GM23338 (cell line): Measurements from ENCODE around the gene CAPN15. TPM values are rescaled to one million over a fixed set of nuclear protein-coding genes. Genes with fewer than 3 reads are reported as not detected.

ENCODE experiments used
- ATAC-seq: fragments of 200-7000 bp; cut with Tn5 transposase; 3 replicates; pipeline ENCODE4 v1.9.1; 2020
- DNase-seq: peaks from one replicate; pipeline ENCODE4 v3.0.0-alpha.2; 2015; ENCODE audit warnings: low spot score
- H2AFZ ChIP-seq: fragments of 200-600 bp; sonication (generic); 2 replicates; pipeline ENCODE4 v1.8.0; 2016; ENCODE audit warnings: antibody characterized with exemption, mild to moderate bottlenecking, moderate library complexity
- H3F3A ChIP-seq: fragments of 200-600 bp; sonication (generic); replicated peaks from 2 replicates; pipeline ENCODE4 v1.8.0; 2017; ENCODE audit warnings: antibody characterized with exemption, mixed run types, low read depth
- H3K27ac ChIP-seq: fragments of 200-600 bp; sonication (generic); 2 replicates; pipeline ENCODE4 v1.6.1; 2016; ENCODE audit warnings: low read depth
- H3K27me3 ChIP-seq: fragments of 200-600 bp; sonication (generic); 2 replicates; pipeline ENCODE4 v1.8.0; 2016; ENCODE audit warnings: mild to moderate bottlenecking, mixed run types, moderate library complexity; ENCODE audit not compliant: insufficient read depth
- H3K36me3 ChIP-seq: fragments of 200-600 bp; sonication (generic); 2 replicates; pipeline ENCODE4 v1.8.0; 2016; ENCODE audit warnings: mild to moderate bottlenecking; ENCODE audit not compliant: insufficient read depth
- H3K4me1 ChIP-seq: fragments of 200-600 bp; sonication (generic); 2 replicates; pipeline ENCODE4 v1.8.0; 2016; ENCODE audit warnings: mild to moderate bottlenecking, moderate library complexity; ENCODE audit not compliant: insufficient read depth
- H3K4me2 ChIP-seq: fragments of 200-600 bp; sonication (generic); 2 replicates; pipeline ENCODE4 v1.7.1; 2017; ENCODE audit warnings: mixed run types
- H3K4me3 ChIP-seq: fragments of 200-600 bp; sonication (generic); 2 replicates; pipeline ENCODE4 v1.6.1; 2016; ENCODE audit warnings: mixed run types
- H3K79me2 ChIP-seq: fragments of 200-600 bp; sonication (generic); replicated peaks from 2 replicates; pipeline ENCODE4 v1.8.0; 2017; ENCODE audit warnings: mild to moderate bottlenecking; ENCODE audit not compliant: insufficient read depth
- H3K9me2 ChIP-seq: fragments of 200-600 bp; sonication (generic); 2 replicates; pipeline ENCODE4 v1.8.0; 2017; ENCODE audit not compliant: insufficient read depth
- H4K20me1 ChIP-seq: fragments of 200-600 bp; sonication (generic); replicated peaks from 2 replicates; pipeline ENCODE4 v1.8.0; 2017; ENCODE audit warnings: mild to moderate bottlenecking; ENCODE audit not compliant: insufficient read depth
- H3K27ac Mint-ChIP-seq: 2 replicates; pipeline ENCODE4 v1.8.0; 2020; ENCODE audit warnings: inconsistent platforms, mild to moderate bottlenecking, moderate library complexity, mixed read lengths
- H3K27me3 Mint-ChIP-seq: 3 replicates; pipeline ENCODE4 v1.8.0; 2022; ENCODE audit warnings: low read depth, mild to moderate bottlenecking, moderate library complexity, mixed read lengths, inconsistent platforms; ENCODE audit not compliant: insufficient read depth, poor library complexity
- H3K36me3 Mint-ChIP-seq: 3 replicates; pipeline ENCODE4 v1.8.0; 2021; ENCODE audit warnings: low read depth, mild to moderate bottlenecking, inconsistent platforms, moderate library complexity, mixed read lengths
- H3K4me1 Mint-ChIP-seq: 3 replicates; pipeline ENCODE4 v1.8.0; 2020; ENCODE audit warnings: mild to moderate bottlenecking, inconsistent platforms, mixed read lengths
- H3K4me3 Mint-ChIP-seq: 3 replicates; pipeline ENCODE4 v1.8.0; 2021; ENCODE audit warnings: moderate library complexity, mild to moderate bottlenecking, inconsistent platforms, mixed read lengths
- H3K9me3 Mint-ChIP-seq: 3 replicates; pipeline ENCODE4 v1.8.0; 2020; ENCODE audit warnings: moderate library complexity, mild to moderate bottlenecking, inconsistent platforms, mixed read lengths
- CREB1 ChIP-seq: fragments of 250-450 bp; sonication (Bioruptor Pico); IDR thresholded peaks from 2 replicates; pipeline ENCODE4 v1.5.0; 2020; ENCODE audit warnings: low read depth, mild to moderate bottlenecking, moderate library complexity
- EZH2 ChIP-seq: fragments of 200-600 bp; sonication (generic); IDR thresholded peaks from one replicate; pipeline ENCODE4 v1.8.0; 2017; ENCODE audit warnings: antibody characterized with exemption, mild to moderate bottlenecking, low read depth; ENCODE audit not compliant: unreplicated experiment
- EZH2phosphoT487 ChIP-seq: fragments of 200-600 bp; sonication (generic); IDR thresholded peaks from one replicate; pipeline ENCODE4 v1.8.1; 2018; ENCODE audit warnings: antibody characterized with exemption; ENCODE audit not compliant: unreplicated experiment
- JUNB ChIP-seq: IDR thresholded peaks from one replicate; pipeline ENCODE4 v1.6.1; 2016; ENCODE audit warnings: antibody characterized with exemption; ENCODE audit not compliant: unreplicated experiment
- NANOG ChIP-seq: IDR thresholded peaks from 2 replicates; pipeline ENCODE4 v1.6.1; 2016; ENCODE audit warnings: antibody characterized with exemption, borderline replicate concordance
- POLR2AphosphoS5 ChIP-seq: IDR thresholded peaks from 2 replicates; pipeline ENCODE4 v1.6.1; 2016; ENCODE audit warnings: antibody characterized with exemption, low read depth
- STAT1 ChIP-seq: IDR thresholded peaks from one replicate; pipeline ENCODE4 v1.6.1; 2016; ENCODE audit warnings: antibody characterized with exemption; ENCODE audit not compliant: unreplicated experiment
- ZNF114 ChIP-seq: fragments of 250-450 bp; sonication (Bioruptor Pico); IDR thresholded peaks from 2 replicates; pipeline ENCODE4 v1.5.0; 2020; ENCODE audit warnings: mild to moderate bottlenecking, moderate library complexity
- ZNF331 ChIP-seq: fragments of 250-450 bp; sonication (Bioruptor Pico); IDR thresholded peaks from 2 replicates; pipeline ENCODE4 v1.5.0; 2020; ENCODE audit warnings: low read depth, mild to moderate bottlenecking, moderate library complexity
- polyA plus RNA-seq: library from polyadenylated mRNA; unstranded; fragments of >200 nt; fragmentation: Nextera tagmentation; extraction: Ambion mirVana; gene quantifications from 2 replicates; pipeline ENCODE4 v1.2.1, GENCODE V29; 2016
- total RNA-seq: library from RNA; depleted of rRNA; stranded (reverse); fragments of >200 nt; shearing (Covaris generic); gene quantifications from 2 replicates; pipeline ENCODE4 v1.2.3, GENCODE V29; 2014
- TF ChIP-seq, protein P1 (sequence below): IDR thresholded peaks from 2 replicates; pipeline ENCODE4 v1.6.1; 2016; ENCODE audit warnings: antibody characterized with exemption
- TF ChIP-seq, protein P2 (sequence below), 2 experiments: fragments of 200-600 bp in 1 of 2; sonication (generic) in 1 of 2; conservative IDR thresholded peaks; 2 replicates each; pipeline versions ENCODE4 v1.5.1 to v1.6.1; 2016 to 2017; ENCODE audit warnings: antibody characterized with exemption in 2 of 2, low read depth in 2 of 2, mild to moderate bottlenecking in 2 of 2, moderate library complexity in 1 of 2
- TF ChIP-seq, protein P3 (sequence below): fragments of 250-450 bp; sonication (Bioruptor Pico); IDR thresholded peaks from 2 replicates; pipeline ENCODE4 v1.5.0; 2020; ENCODE audit warnings: mild to moderate bottlenecking, moderate library complexity
- TF ChIP-seq, protein P4 (sequence below): IDR thresholded peaks from one replicate; pipeline ENCODE4 v1.6.1; 2018; ENCODE audit warnings: antibody characterized with exemption; ENCODE audit not compliant: unreplicated experiment

Gene CAPN15
- total and polyA plus RNA-seq, 2 experiments from 2014 or later: 27.3 to 164 TPM

DNA sequence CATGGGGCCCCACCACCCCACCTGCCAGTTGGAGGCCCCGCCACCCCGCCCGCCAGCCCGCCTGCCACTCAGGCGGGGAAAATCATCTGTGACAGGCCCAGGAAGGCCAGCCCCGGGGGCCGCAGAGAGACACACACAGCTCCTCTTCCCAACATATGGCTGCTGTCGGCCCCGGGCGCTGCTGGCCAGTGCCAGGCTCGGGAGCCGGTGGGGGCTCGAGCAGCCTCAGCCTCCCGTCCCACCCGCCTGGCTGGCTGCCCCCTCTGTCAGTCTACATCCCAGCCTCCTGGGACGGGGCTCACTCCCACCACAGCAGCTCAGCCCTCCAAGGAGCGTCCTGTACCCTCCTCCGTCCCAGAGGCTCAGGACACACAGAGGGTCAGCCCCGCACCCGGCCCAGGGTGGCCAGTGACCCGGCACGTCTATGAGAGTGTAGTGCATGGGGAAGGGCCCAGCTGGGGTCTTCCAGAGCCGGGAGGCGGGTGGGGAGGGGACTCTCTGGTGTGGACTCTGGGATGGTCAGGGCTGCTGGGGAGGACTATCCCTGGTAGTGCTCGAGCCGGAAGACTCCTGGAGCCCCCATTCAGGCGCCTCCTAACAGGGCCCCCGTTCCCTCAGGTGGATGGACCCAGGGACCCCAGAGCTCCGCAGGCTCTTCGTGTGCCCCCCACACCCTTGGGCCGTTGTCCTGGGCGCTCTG, 29.1 kb downstream of the CAPN15 start:
- Histone ChIP-seq H3K27ac (no peak overlapping the region), H3K4me3 (no peak overlapping the region), H3K4me1 (no peaks in the 10 kb centered on the region; the same call in 1 of the 2 replicates), H3K27me3 (peaks cover 32% of the 10 kb centered on the region), H3F3A (0 out of 2 replicates have a peak, but pooled peaks cover 3% of the 10 kb centered on the region), H3K36me3 (no peaks in the 10 kb centered on the region), H3K9me2 (no peaks in the 10 kb centered on the region), H2AFZ (no peak overlapping the region), H3K4me2 (no peak overlapping the region), H3K79me2 (no peaks in the 10 kb centered on the region), H4K20me1 (no peaks in the 10 kb centered on the region; the same call in 1 of the 2 replicates)
- Mint-ChIP-seq H3K27me3 (peaks cover 12% of the 10 kb centered on the region), H3K9me3 (no peaks in the 10 kb centered on the region), H3K4me3 (no peak overlapping the region), H3K36me3 (peaks cover 3% of the 10 kb centered on the region; the same call in 1 of the 3 replicates), H3K27ac (no peak overlapping the region), H3K4me1 (no peaks in the 10 kb centered on the region)
- no peak for TF ChIP-seq EZH2
- no peak for TF ChIP-seq EZH2phosphoT487
- no peak for TF ChIP-seq ZNF114 (CRISPR knock-in tag)
- TF ChIP-seq STAT1: no peak
- no peak for TF ChIP-seq CREB1 (CRISPR knock-in tag)
- TF ChIP-seq ZNF331 (CRISPR knock-in tag): no peak
- TF ChIP-seq, protein P1, sequence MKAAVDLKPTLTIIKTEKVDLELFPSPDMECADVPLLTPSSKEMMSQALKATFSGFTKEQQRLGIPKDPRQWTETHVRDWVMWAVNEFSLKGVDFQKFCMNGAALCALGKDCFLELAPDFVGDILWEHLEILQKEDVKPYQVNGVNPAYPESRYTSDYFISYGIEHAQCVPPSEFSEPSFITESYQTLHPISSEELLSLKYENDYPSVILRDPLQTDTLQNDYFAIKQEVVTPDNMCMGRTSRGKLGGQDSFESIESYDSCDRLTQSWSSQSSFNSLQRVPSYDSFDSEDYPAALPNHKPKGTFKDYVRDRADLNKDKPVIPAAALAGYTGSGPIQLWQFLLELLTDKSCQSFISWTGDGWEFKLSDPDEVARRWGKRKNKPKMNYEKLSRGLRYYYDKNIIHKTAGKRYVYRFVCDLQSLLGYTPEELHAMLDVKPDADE: no peak
- TF ChIP-seq, protein P2, sequence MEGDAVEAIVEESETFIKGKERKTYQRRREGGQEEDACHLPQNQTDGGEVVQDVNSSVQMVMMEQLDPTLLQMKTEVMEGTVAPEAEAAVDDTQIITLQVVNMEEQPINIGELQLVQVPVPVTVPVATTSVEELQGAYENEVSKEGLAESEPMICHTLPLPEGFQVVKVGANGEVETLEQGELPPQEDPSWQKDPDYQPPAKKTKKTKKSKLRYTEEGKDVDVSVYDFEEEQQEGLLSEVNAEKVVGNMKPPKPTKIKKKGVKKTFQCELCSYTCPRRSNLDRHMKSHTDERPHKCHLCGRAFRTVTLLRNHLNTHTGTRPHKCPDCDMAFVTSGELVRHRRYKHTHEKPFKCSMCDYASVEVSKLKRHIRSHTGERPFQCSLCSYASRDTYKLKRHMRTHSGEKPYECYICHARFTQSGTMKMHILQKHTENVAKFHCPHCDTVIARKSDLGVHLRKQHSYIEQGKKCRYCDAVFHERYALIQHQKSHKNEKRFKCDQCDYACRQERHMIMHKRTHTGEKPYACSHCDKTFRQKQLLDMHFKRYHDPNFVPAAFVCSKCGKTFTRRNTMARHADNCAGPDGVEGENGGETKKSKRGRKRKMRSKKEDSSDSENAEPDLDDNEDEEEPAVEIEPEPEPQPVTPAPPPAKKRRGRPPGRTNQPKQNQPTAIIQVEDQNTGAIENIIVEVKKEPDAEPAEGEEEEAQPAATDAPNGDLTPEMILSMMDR (conservative IDR thresholded peaks at IDR 0.05; ENCODE audit: low read depth in 2 of 2): no peak
- TF ChIP-seq, protein P3, sequence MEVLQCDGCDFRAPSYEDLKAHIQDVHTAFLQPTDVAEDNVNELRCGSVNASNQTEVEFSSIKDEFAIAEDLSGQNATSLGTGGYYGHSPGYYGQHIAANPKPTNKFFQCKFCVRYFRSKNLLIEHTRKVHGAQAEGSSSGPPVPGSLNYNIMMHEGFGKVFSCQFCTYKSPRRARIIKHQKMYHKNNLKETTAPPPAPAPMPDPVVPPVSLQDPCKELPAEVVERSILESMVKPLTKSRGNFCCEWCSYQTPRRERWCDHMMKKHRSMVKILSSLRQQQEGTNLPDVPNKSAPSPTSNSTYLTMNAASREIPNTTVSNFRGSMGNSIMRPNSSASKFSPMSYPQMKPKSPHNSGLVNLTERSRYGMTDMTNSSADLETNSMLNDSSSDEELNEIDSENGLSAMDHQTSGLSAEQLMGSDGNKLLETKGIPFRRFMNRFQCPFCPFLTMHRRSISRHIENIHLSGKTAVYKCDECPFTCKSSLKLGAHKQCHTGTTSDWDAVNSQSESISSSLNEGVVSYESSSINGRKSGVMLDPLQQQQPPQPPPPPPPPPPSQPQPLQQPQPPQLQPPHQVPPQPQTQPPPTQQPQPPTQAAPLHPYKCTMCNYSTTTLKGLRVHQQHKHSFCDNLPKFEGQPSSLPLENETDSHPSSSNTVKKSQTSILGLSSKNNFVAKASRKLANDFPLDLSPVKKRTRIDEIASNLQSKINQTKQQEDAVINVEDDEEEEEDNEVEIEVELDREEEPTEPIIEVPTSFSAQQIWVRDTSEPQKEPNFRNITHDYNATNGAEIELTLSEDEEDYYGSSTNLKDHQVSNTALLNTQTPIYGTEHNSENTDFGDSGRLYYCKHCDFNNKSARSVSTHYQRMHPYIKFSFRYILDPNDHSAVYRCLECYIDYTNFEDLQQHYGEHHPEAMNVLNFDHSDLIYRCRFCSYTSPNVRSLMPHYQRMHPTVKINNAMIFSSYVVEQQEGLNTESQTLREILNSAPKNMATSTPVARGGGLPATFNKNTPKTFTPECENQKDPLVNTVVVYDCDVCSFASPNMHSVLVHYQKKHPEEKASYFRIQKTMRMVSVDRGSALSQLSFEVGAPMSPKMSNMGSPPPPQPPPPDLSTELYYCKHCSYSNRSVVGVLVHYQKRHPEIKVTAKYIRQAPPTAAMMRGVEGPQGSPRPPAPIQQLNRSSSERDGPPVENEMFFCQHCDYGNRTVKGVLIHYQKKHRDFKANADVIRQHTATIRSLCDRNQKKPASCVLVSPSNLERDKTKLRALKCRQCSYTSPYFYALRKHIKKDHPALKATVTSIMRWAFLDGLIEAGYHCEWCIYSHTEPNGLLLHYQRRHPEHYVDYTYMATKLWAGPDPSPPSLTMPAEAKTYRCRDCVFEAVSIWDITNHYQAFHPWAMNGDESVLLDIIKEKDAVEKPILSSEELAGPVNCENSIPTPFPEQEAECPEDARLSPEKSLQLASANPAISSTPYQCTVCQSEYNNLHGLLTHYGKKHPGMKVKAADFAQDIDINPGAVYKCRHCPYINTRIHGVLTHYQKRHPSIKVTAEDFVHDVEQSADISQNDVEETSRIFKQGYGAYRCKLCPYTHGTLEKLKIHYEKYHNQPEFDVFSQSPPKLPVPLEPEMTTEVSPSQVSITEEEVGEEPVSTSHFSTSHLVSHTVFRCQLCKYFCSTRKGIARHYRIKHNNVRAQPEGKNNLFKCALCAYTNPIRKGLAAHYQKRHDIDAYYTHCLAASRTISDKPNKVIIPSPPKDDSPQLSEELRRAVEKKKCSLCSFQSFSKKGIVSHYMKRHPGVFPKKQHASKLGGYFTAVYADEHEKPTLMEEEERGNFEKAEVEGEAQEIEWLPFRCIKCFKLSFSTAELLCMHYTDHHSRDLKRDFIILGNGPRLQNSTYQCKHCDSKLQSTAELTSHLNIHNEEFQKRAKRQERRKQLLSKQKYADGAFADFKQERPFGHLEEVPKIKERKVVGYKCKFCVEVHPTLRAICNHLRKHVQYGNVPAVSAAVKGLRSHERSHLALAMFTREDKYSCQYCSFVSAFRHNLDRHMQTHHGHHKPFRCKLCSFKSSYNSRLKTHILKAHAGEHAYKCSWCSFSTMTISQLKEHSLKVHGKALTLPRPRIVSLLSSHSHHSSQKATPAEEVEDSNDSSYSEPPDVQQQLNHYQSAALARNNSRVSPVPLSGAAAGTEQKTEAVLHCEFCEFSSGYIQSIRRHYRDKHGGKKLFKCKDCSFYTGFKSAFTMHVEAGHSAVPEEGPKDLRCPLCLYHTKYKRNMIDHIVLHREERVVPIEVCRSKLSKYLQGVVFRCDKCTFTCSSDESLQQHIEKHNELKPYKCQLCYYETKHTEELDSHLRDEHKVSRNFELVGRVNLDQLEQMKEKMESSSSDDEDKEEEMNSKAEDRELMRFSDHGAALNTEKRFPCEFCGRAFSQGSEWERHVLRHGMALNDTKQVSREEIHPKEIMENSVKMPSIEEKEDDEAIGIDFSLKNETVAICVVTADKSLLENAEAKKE (CRISPR knock-in tag): no peak
- TF ChIP-seq POLR2AphosphoS5: no peak
- no peak for TF ChIP-seq NANOG
- TF ChIP-seq, protein P4, sequence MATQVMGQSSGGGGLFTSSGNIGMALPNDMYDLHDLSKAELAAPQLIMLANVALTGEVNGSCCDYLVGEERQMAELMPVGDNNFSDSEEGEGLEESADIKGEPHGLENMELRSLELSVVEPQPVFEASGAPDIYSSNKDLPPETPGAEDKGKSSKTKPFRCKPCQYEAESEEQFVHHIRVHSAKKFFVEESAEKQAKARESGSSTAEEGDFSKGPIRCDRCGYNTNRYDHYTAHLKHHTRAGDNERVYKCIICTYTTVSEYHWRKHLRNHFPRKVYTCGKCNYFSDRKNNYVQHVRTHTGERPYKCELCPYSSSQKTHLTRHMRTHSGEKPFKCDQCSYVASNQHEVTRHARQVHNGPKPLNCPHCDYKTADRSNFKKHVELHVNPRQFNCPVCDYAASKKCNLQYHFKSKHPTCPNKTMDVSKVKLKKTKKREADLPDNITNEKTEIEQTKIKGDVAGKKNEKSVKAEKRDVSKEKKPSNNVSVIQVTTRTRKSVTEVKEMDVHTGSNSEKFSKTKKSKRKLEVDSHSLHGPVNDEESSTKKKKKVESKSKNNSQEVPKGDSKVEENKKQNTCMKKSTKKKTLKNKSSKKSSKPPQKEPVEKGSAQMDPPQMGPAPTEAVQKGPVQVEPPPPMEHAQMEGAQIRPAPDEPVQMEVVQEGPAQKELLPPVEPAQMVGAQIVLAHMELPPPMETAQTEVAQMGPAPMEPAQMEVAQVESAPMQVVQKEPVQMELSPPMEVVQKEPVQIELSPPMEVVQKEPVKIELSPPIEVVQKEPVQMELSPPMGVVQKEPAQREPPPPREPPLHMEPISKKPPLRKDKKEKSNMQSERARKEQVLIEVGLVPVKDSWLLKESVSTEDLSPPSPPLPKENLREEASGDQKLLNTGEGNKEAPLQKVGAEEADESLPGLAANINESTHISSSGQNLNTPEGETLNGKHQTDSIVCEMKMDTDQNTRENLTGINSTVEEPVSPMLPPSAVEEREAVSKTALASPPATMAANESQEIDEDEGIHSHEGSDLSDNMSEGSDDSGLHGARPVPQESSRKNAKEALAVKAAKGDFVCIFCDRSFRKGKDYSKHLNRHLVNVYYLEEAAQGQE: no peak
- no peak for TF ChIP-seq JUNB
- DNase-seq: no peak
- ATAC-seq: no peak
